ENCODE results near the gene PATE3.

DNA sequence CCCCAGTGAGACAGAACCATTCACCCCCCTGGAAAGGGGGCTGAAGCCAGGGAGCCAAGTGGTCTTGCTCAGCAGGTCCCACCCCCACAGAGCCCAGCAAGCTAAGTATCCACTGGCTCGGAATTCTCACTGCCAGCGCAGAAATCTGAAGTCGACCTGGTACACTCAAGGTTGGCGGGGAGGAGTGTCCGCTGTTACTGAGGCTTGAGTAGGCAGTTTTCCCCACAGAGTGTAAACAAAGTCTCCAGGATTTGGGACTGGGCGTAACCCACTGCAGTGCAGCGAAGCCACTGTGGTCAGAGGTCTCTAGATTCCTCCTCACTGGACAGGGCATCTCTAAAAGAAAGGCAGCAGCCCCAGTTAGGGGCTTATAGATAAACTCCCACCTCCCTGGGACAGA, 31.9 kb upstream of the PATE3 start:
- TF ChIP-seq, protein P1, sequence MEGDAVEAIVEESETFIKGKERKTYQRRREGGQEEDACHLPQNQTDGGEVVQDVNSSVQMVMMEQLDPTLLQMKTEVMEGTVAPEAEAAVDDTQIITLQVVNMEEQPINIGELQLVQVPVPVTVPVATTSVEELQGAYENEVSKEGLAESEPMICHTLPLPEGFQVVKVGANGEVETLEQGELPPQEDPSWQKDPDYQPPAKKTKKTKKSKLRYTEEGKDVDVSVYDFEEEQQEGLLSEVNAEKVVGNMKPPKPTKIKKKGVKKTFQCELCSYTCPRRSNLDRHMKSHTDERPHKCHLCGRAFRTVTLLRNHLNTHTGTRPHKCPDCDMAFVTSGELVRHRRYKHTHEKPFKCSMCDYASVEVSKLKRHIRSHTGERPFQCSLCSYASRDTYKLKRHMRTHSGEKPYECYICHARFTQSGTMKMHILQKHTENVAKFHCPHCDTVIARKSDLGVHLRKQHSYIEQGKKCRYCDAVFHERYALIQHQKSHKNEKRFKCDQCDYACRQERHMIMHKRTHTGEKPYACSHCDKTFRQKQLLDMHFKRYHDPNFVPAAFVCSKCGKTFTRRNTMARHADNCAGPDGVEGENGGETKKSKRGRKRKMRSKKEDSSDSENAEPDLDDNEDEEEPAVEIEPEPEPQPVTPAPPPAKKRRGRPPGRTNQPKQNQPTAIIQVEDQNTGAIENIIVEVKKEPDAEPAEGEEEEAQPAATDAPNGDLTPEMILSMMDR (IDR thresholded peaks at IDR 0.05) = no peak
- no peak for TF ChIP-seq POLR2A (IDR thresholded peaks at IDR 0.05)
